ENCODE data around the gene TMEM95.

TMEM95 gene

GRCh38 chr17:7306911-7307685 lies 47.9 kb upstream of the TMEM95 start, which contains the start of gene EIF5A (continued):
- TF ChIP-seq ZFP3 (tag by site-specific recombination; IDR thresholded peaks at IDR 0.05; ENCODE audit: low read depth) (no peak), ZNF768 (tag by site-specific recombination; IDR thresholded peaks at IDR 0.05) (no peak), FEZF1 (tag by site-specific recombination; IDR thresholded peaks at IDR 0.05) (no peak), SCRT2 (tag by site-specific recombination; IDR thresholded peaks at IDR 0.05) (no peak), ZNF335 (tag by site-specific recombination; conservative IDR thresholded peaks at IDR 0.05) (peak; percentile 73), ZFP41 (tag by site-specific recombination; IDR thresholded peaks at IDR 0.05; ENCODE audit: borderline replicate concordance) (no peak), ZNF37A (tag by site-specific recombination; IDR thresholded peaks at IDR 0.05) (no peak), ZFP69B (tag by site-specific recombination; IDR thresholded peaks at IDR 0.05) (no peak), ZNF660 (tag by site-specific recombination; IDR thresholded peaks at IDR 0.05) (no peak; the same call in 1 of the 2 replicates), PRDM6 (tag by site-specific recombination; IDR thresholded peaks at IDR 0.05) (no peak), ZNF549 (tag by site-specific recombination; IDR thresholded peaks at IDR 0.05) (no peak), ZNF24 (tag by site-specific recombination; IDR thresholded peaks at IDR 0.05) (no peak; the same call in none of the 2 replicates), REST (tag by site-specific recombination; IDR thresholded peaks at IDR 0.05) (no peak), ZNF837 (tag by site-specific recombination; IDR thresholded peaks at IDR 0.05) (no peak), ZNF747 (tag by site-specific recombination; IDR thresholded peaks at IDR 0.05) (no peak), ZNF214 (tag by site-specific recombination; IDR thresholded peaks at IDR 0.05; ENCODE audit: borderline replicate concordance) (no peak), GFI1B (tag by site-specific recombination; IDR thresholded peaks at IDR 0.05) (no peak), OSR2 (tag by site-specific recombination; IDR thresholded peaks at IDR 0.05) (no peak), ZNF266 (tag by site-specific recombination; IDR thresholded peaks at IDR 0.05; ENCODE audit: low read depth) (no peak), ZNF239 (tag by site-specific recombination; IDR thresholded peaks at IDR 0.05) (no peak), ZNF701 (tag by site-specific recombination; IDR thresholded peaks at IDR 0.05) (no peak), SP2 (tag by site-specific recombination; IDR thresholded peaks at IDR 0.05) (peak; percentile 91), ZSCAN30 (tag by site-specific recombination; IDR thresholded peaks at IDR 0.05) (no peak; the same call in 1 of the 2 replicates), ZNF791 (tag by site-specific recombination; IDR thresholded peaks at IDR 0.05) (no peak), ZNF514 (tag by site-specific recombination; IDR thresholded peaks at IDR 0.05) (no peak), ZIC2 (tag by site-specific recombination; IDR thresholded peaks at IDR 0.05) (no peak), ZNF600 (tag by site-specific recombination; IDR thresholded peaks at IDR 0.05) (peak; percentile 100), ZNF677 (tag by site-specific recombination; IDR thresholded peaks at IDR 0.05) (no peak), KLF9 (tag by site-specific recombination; IDR thresholded peaks at IDR 0.05; ENCODE audit: low read depth) (peak; percentile 52; the same call in 1 of the 2 replicates), MEIS1 (CRISPR knock-in tag; IDR thresholded peaks at IDR 0.05; ENCODE audit: borderline replicate concordance) (no peak), ZBTB17 (tag by site-specific recombination; IDR thresholded peaks at IDR 0.05) (peak; percentile 99), TSHZ1 (tag by site-specific recombination; IDR thresholded peaks at IDR 0.05; ENCODE audit: borderline replicate concordance) (no peak), ZNF623 (tag by site-specific recombination; IDR thresholded peaks at IDR 0.05) (no peak), ZNF292 (tag by site-specific recombination; IDR thresholded peaks at IDR 0.05; ENCODE audit: borderline replicate concordance, low read depth) (no peak)
